Right lobe of liver (tissue), 6 donors: ENCODE data around the gene ABCA3. TPM values are rescaled to one million over a fixed set of nuclear protein-coding genes. Genes with fewer than 3 reads are reported as not detected.
A peak's percentile ranks its signal among the peaks of the same experiment; 100 is the strongest.
"Not testable (repeated sequence)": the region's sequence is repeated elsewhere in the genome, so short reads cannot be mapped to it uniquely, and the experiment has no call there.

Experiments used
- ATAC-seq, 4 donors: fragments of 200-7000 bp; cut with Tn5 transposase; one replicate each; pipeline ENCODE4 v1.9.1; 2020; ENCODE audit warnings: mild to moderate bottlenecking in 4 of 4, moderate library complexity in 4 of 4
- DNase-seq, 3 donors: peaks; one replicate each; pipeline ENCODE4 v3.0.0-alpha.2; 2020
- H3K27ac ChIP-seq, 3 donors: fragments of 200-600 bp; one replicate each; pipeline ENCODE4 v1.8.0; 2022
- H3K27me3 ChIP-seq, 2 donors: fragments of 200-600 bp; one replicate each; pipeline ENCODE4 v1.8.0; 2022
- H3K36me3 ChIP-seq, 4 donors: fragments of 200-600 bp; sonication (generic) in 1 of 4; one replicate each; pipeline versions ENCODE4 v1.5.1 to v1.8.0; 2017 to 2022; ENCODE audit warnings: control low read depth in 1 of 4
- H3K4me1 ChIP-seq, 4 donors: fragments of 200-600 bp; sonication (generic) in 1 of 4; one replicate each; pipeline versions ENCODE4 v1.5.1 to v1.8.0; 2017 to 2022; ENCODE audit warnings: control low read depth in 1 of 4
- H3K4me3 ChIP-seq, 3 donors: fragments of 200-600 bp; one replicate each; pipeline ENCODE4 v1.8.0; 2022
- H3K9me3 ChIP-seq, 4 donors: fragments of 200-600 bp; sonication (generic) in 1 of 4; one replicate each; pipeline versions ENCODE4 v1.5.1 to v1.8.0; 2017 to 2022; ENCODE audit warnings: control low read depth in 1 of 4
- CTCF ChIP-seq, 4 donors: fragments of 200-600 bp in 3 of 4; fragments of 450-650 bp in 1 of 4; IDR thresholded peaks; one replicate each; pipeline versions ENCODE4 v1.5.1 to v1.8.0; 2016 to 2022; ENCODE audit warnings: antibody characterized with exemption in 4 of 4, mild to moderate bottlenecking in 2 of 4
- POLR2A ChIP-seq: fragments of 450-650 bp; IDR thresholded peaks from one replicate; pipeline ENCODE4 v1.6.1; 2017; ENCODE audit warnings: antibody characterized with exemption, mild to moderate bottlenecking
- WGBS: methylation state at CpG from one replicate; pipeline ENCODE4 v1.1.6; 2018; ENCODE audit warnings: low coverage, low lambda C conversion rate; ENCODE audit not compliant: insufficient coverage; ENCODE audit errors: missing lambda C conversion rate; 5-methylcytosine and 5-hydroxymethylcytosine counted together
- intact Hi-C, 2 donors: fragments of 100-400 bp; cut with DNase I; formaldehyde crosslinking; loops; one replicate each; pipeline versions ENCODE4 v1.11.2 to v1.14.1; 2022
- total RNA-seq, 6 experiments: library from RNA; depleted of rRNA in 2 of 6; stranded (reverse); fragments of >200 nt in 2 of 6; fragmentation: NEBNext Ultra II Directional in 3 of 6; extraction: Animal tissue kit (Norgen Biotek cat#: 25700) in 3 of 6; gene quantifications; one replicate each; pipeline versions ENCODE4 v1.1.0 to v1.2.4, GENCODE V29; 2016 to 2023
- donor health status: DM: no; HTN: yes; CAD: no.
- donor health status: DM: no; HTN: no; CAD: no.
- donor health status: DM: no; HTN: no; CAD: no.
- donor health status: DM: no; HTN: yes; CAD: no.
- donor health status: DM: no; HTN: yes; CAD: no.

ABCA3 gene
- total RNA-seq, 6 experiments from 2014 or later, result 1.2 to 2.9 (median 2.1) TPM

- Histone ChIP-seq H3K27me3 (no peaks in the 10 kb centered on the region), H3K9me3 (no peaks in the 10 kb centered on the region), H3K27ac (peak within 1 kb of the TSS; percentile 75 to 99 (median 97)), H3K36me3 (peaks cover 0 to 9% (median 0%) of the 10 kb centered on the region in 4 donors), H3K4me3 (peak within 1 kb of the TSS; percentile 89 to 99 (median 97)), H3K4me1 (peaks cover 0 to 14% (median 6%) of the 10 kb centered on the region in 4 donors)
- DNase-seq (peak; percentile 96), ATAC-seq (peak; percentile 93 to 96 (median 95))
- TF ChIP-seq CTCF (IDR thresholded peaks at IDR 0.05) (no peak), POLR2A (peak; percentile 94)
- intact Hi-C loops, result no loop called here
- WGBS, result 2% methylated on average over 10 of the region's 88 CpGs
Measured at GRCh38 chr16:2267913-2268666, 72.4 kb downstream of the ABCA3 start, which contains the start of gene RNPS1. Gene RNPS1, minus strand, starts transcription at chr16:2268126. Its CDS starts 3,483 bp downstream, at chr16:2264643.

- intact Hi-C loops, DNase-seq, H3K9me3 ChIP-seq, H3K27me3 ChIP-seq: not testable (repeated sequence)
- WGBS, result 0% methylated on average over 18 of the region's 54 CpGs
- peak; percentile 79 to 86 (median 82) for ATAC-seq
- H3K4me1 ChIP-seq, result peaks cover 0 to 14% (median 6%) of the 10 kb centered on the region in 4 donors
- peaks cover 0 to 15% (median 3%) of the 10 kb centered on the region in 4 donors for H3K36me3 ChIP-seq
- peak overlapping the region; percentile 75 to 99 (median 97) for H3K27ac ChIP-seq
- peak overlapping the region; percentile 89 to 99 (median 97) for H3K4me3 ChIP-seq
Measured at GRCh38 chr16:2267505-2267912, 73.0 kb downstream of the ABCA3 start.

- H3K27ac ChIP-seq, ATAC-seq, intact Hi-C loops, H3K27me3 ChIP-seq, DNase-seq, H3K9me3 ChIP-seq: not testable (repeated sequence)
- 17% methylated on average over 6 of the region's 12 CpGs for whole genome bisulfite sequencing
- H3K4me3 ChIP-seq, result peak overlapping the region; percentile 89 to 99 (median 97)
- H3K36me3 ChIP-seq, result peaks cover 0 to 21% (median 9%) of the 10 kb centered on the region in 4 donors
- peaks cover 0 to 14% (median 6%) of the 10 kb centered on the region in 4 donors for H3K4me1 ChIP-seq
Measured at GRCh38 chr16:2266887-2267286, 73.6 kb downstream of the ABCA3 start.

GRCh38 chr16:2263026-2263425 lies 77.5 kb downstream of the ABCA3 start:
- H3K9me3 ChIP-seq, H3K4me3 ChIP-seq, H3K27me3 ChIP-seq, intact Hi-C loops, DNase-seq, ATAC-seq, H3K27ac ChIP-seq: not testable (repeated sequence)
- H3K4me1 ChIP-seq, result peaks cover 0 to 12% (median 2%) of the 10 kb centered on the region in 4 donors
- peaks cover 0 to 60% (median 22%) of the 10 kb centered on the region in 4 donors for H3K36me3 ChIP-seq
- WGBS, result 71% methylated on average over 13 of the region's 14 CpGs

GRCh38 chr16:2260250-2260649 lies 80.3 kb downstream of the ABCA3 start:
- TF ChIP-seq CTCF (IDR thresholded peaks at IDR 0.05) (no peak), POLR2A (no peak)
- DNase-seq, result no peak
- WGBS, result 91% methylated on average over 7 of the region's 8 CpGs
- no peak for ATAC-seq
- intact Hi-C loops, result no loop called here
- Histone ChIP-seq H3K27ac (no peak overlapping the region), H3K9me3 (no peaks in the 10 kb centered on the region), H3K4me1 (peaks cover 0 to 2% (median 0%) of the 10 kb centered on the region in 4 donors), H3K27me3 (no peaks in the 10 kb centered on the region), H3K4me3 (no peak overlapping the region), H3K36me3 (peaks cover under 1 to 88% (median 34%) of the 10 kb centered on the region in 4 donors)

- intact Hi-C loops, H3K27me3 ChIP-seq: not testable (repeated sequence)
Measured at GRCh38 chr16:2258530-2258929, 82.0 kb downstream of the ABCA3 start.

More at GRCh38 chr16:2258530-2258929, 82.0 kb downstream of the ABCA3 start:
- not testable (repeated sequence) for DNase-seq, H3K27ac ChIP-seq, H3K4me1 ChIP-seq, H3K9me3 ChIP-seq, H3K4me3 ChIP-seq, ATAC-seq
- H3K36me3 ChIP-seq, result peaks cover 4 to 97% (median 39%) of the 10 kb centered on the region in 4 donors
- WGBS, result 92% methylated on average over 7 of the region's 7 CpGs
